ENCODE results near the gene AKR1C2.

- TF ChIP-seq CTCF (IDR thresholded peaks at IDR 0.05; ENCODE audit: low read depth, low read length, poor library complexity, severe bottlenecking) (no peak), EZH2phosphoT487 (IDR thresholded peaks at IDR 0.05; ENCODE audit: borderline replicate concordance, low read length) (no peak)
Observed at GRCh38 chr10:5013385-5013784, 9.7 kb upstream of the AKR1C2 start.

Measured in DOHH2 (cell line).